ENCODE data around the gene ANGPTL2. TPM values are rescaled to one million over a fixed set of nuclear protein-coding genes. Genes with fewer than 3 reads are reported as not detected.

Gene ANGPTL2
- polyA plus RNA-seq, 3 donors: 8.7 to 11.4 (median 10.8) TPM

GRCh38 chr9:127121628-127122175, 733 bp downstream of the ANGPTL2 start:
- no peak for DNase-seq (ENCODE audit: low read depth in 3 of 3, low spot score in 2 of 3)

- no peak for DNase-seq (ENCODE audit: low read depth in 3 of 3, low spot score in 2 of 3)
Observed at GRCh38 chr9:127119320-127119709, 3.1 kb downstream of the ANGPTL2 start.

- DNase-seq (ENCODE audit: low read depth in 3 of 3, low spot score in 2 of 3): no peak
Observed at GRCh38 chr9:127118597-127119319, 3.7 kb downstream of the ANGPTL2 start.

- DNase-seq (ENCODE audit: low read depth in 3 of 3, low spot score in 2 of 3): no peak
Observed at GRCh38 chr9:127117801-127118200, 4.6 kb downstream of the ANGPTL2 start.

GRCh38 chr9:127116957-127117356, 5.5 kb downstream of the ANGPTL2 start:
- no peak for DNase-seq (ENCODE audit: low read depth in 3 of 3, low spot score in 2 of 3)

GRCh38 chr9:127116088-127116726, 6.2 kb downstream of the ANGPTL2 start:
- no peak for DNase-seq (ENCODE audit: low read depth in 3 of 3, low spot score in 2 of 3)

- no peak for DNase-seq (ENCODE audit: low read depth in 3 of 3, low spot score in 2 of 3)
Observed at GRCh38 chr9:127114606-127115005, 7.8 kb downstream of the ANGPTL2 start.

GRCh38 chr9:127113191-127113972, 9.1 kb downstream of the ANGPTL2 start:
- DNase-seq (ENCODE audit: low read depth in 3 of 3, low spot score in 2 of 3): no peak

- DNase-seq (ENCODE audit: low read depth in 3 of 3, low spot score in 2 of 3): no peak
Observed at GRCh38 chr9:127112735-127113161, 9.7 kb downstream of the ANGPTL2 start.

- no peak for DNase-seq (ENCODE audit: low read depth in 3 of 3, low spot score in 2 of 3)
Observed at GRCh38 chr9:127112056-127112455, 10.4 kb downstream of the ANGPTL2 start.

GRCh38 chr9:127109212-127109711, 13.2 kb downstream of the ANGPTL2 start:
- DNase-seq (ENCODE audit: low read depth in 3 of 3, low spot score in 2 of 3): no peak

GRCh38 chr9:127107929-127108876, 14.2 kb downstream of the ANGPTL2 start:
- DNase-seq (ENCODE audit: low read depth in 3 of 3, low spot score in 2 of 3): no peak

- no peak for DNase-seq (ENCODE audit: low read depth in 3 of 3, low spot score in 2 of 3)
Observed at GRCh38 chr9:127107171-127107928, 15.1 kb downstream of the ANGPTL2 start.

GRCh38 chr9:127106466-127106855, 16.0 kb downstream of the ANGPTL2 start:
- DNase-seq (ENCODE audit: low read depth in 3 of 3, low spot score in 2 of 3): no peak

- no peak for DNase-seq (ENCODE audit: low read depth in 3 of 3, low spot score in 2 of 3)
Observed at GRCh38 chr9:127105805-127106465, 16.5 kb downstream of the ANGPTL2 start.

- no peak for DNase-seq (ENCODE audit: low read depth in 3 of 3, low spot score in 2 of 3)
Observed at GRCh38 chr9:127104581-127105311, 17.7 kb downstream of the ANGPTL2 start.

GRCh38 chr9:127102788-127103187, 19.6 kb downstream of the ANGPTL2 start:
- DNase-seq (ENCODE audit: low read depth in 3 of 3, low spot score in 2 of 3): no peak

GRCh38 chr9:127102176-127102575, 20.3 kb downstream of the ANGPTL2 start:
- DNase-seq (ENCODE audit: low read depth in 3 of 3, low spot score in 2 of 3): no peak

Data from right renal cortex interstitium (tissue), 3 donors.